Spleen (tissue), 11 donors: ENCODE data around the gene MAGEA11. TPM values are rescaled to one million over a fixed set of nuclear protein-coding genes. Genes with fewer than 3 reads are reported as not detected.
"Not testable (repeated sequence)": the region's sequence is repeated elsewhere in the genome, so short reads cannot be mapped to it uniquely, and the experiment has no call there.

Experiments
- DNase-seq: peaks from one replicate; pipeline ENCODE4 v3.0.0-alpha.2; 2020
- H3K27ac ChIP-seq, 8 donors: fragments of 200-600 bp; sonication (generic) in 7 of 8; 1 replicate in 4 of 8; 2 replicates in 4 of 8; pipeline versions ENCODE4 v1.5.0 to v1.8.0; 2016 to 2021; ENCODE audit warnings: inconsistent platforms in 4 of 8, mild to moderate bottlenecking in 4 of 8, moderate library complexity in 1 of 8
- H3K27me3 ChIP-seq, 7 donors: fragments of 200-600 bp; sonication (generic) in 6 of 7; replicated peaks in 1 of 7; 1 replicate in 4 of 7; 2 replicates in 3 of 7; pipeline versions ENCODE4 v1.5.0 to v1.8.0; 2016 to 2021; ENCODE audit warnings: inconsistent platforms in 3 of 7, mild to moderate bottlenecking in 1 of 7
- H3K36me3 ChIP-seq, 6 donors: fragments of 200-600 bp; sonication (generic) in 5 of 6; 1 replicate in 4 of 6; 2 replicates in 2 of 6; pipeline versions ENCODE4 v1.5.0 to v1.8.0; 2016 to 2021; ENCODE audit warnings: inconsistent platforms in 2 of 6
- H3K4me1 ChIP-seq, 6 donors: fragments of 200-600 bp; sonication (generic) in 5 of 6; 1 replicate in 3 of 6; 2 replicates in 3 of 6; pipeline versions ENCODE4 v1.5.0 to v1.8.0; 2016 to 2021; ENCODE audit warnings: inconsistent platforms in 3 of 6
- H3K4me3 ChIP-seq, 8 donors: fragments of 200-600 bp; sonication (generic) in 7 of 8; 1 replicate in 4 of 8; 2 replicates in 4 of 8; pipeline versions ENCODE4 v1.5.0 to v1.8.0; 2016 to 2021; ENCODE audit warnings: inconsistent platforms in 4 of 8, mild to moderate bottlenecking in 4 of 8, moderate library complexity in 2 of 8
- H3K9me3 ChIP-seq, 8 donors: fragments of 200-600 bp; sonication (generic) in 7 of 8; 1 replicate in 4 of 8; 2 replicates in 4 of 8; pipeline versions ENCODE4 v1.5.0 to v1.8.0; 2016 to 2021; ENCODE audit warnings: inconsistent platforms in 4 of 8
- POLR2A ChIP-seq, 3 donors: fragments of 450-650 bp; IDR thresholded peaks; one replicate each; pipeline ENCODE4 v1.5.1; 2017; ENCODE audit warnings: antibody characterized with exemption in 3 of 3, mild to moderate bottlenecking in 1 of 3
- POLR2AphosphoS5 ChIP-seq, 3 donors: sonication (generic); formaldehyde crosslinking; IDR thresholded peaks; one replicate each; pipeline ENCODE4 v1.5.1; 2017; ENCODE audit warnings: antibody characterized with exemption in 3 of 3
- WGBS, 5 donors: extraction: QIAGEN DNeasy Blood & Tissue Kit in 3 of 5; methylation state at CpG; one replicate each; pipeline versions ENCODE4 v1.1.5 to v1.1.7; 2013 to 2018; 5-methylcytosine and 5-hydroxymethylcytosine counted together
- intact Hi-C: fragments of 100-400 bp; cut with DNase I; formaldehyde crosslinking; loops from one replicate; pipeline ENCODE4 v1.15.0; 2023; ENCODE audit warnings: low total_unique reads
- polyA plus RNA-seq, 3 donors: library from polyadenylated mRNA; stranded (reverse); fragments of 200-250 nt; gene quantifications; one replicate each; pipeline ENCODE4 v1.2.1, GENCODE V29; 2013
- total RNA-seq, 7 donors: library from RNA; depleted of rRNA in 3 of 7; stranded (reverse); fragments of >200 nt in 3 of 7; fragmentation: NEBNext Ultra II Directional in 4 of 7; extraction: Animal tissue kit (Norgen Biotek cat#: 25700) in 4 of 7; gene quantifications; one replicate each; pipeline versions ENCODE4 v1.1.0 to v1.2.1, GENCODE V29; 2016 to 2021
- TF ChIP-seq, protein P1 (sequence below), 11 experiments: fragments of 200-600 bp in 7 of 11; fragments of 450-650 bp in 4 of 11; sonication (generic) in 4 of 11; IDR thresholded peaks in 8 of 11; conservative IDR thresholded peaks in 3 of 11; 1 replicate in 7 of 11; 2 replicates in 4 of 11; pipeline versions ENCODE4 v1.4.0 to v1.8.0; 2016 to 2021; ENCODE audit warnings: antibody characterized with exemption in 11 of 11, inconsistent platforms in 4 of 11, mild to moderate bottlenecking in 1 of 11
- donor health status: healthy with polysubstance abuse.
- donor health status: DM: no; HTN: no; CAD: no; lungs with moderate emphysema.
- donor health status: DM: no; HTN: no; CAD: no.
- donor health status: Bipolar disorder and iron deficiency.
- donor health status: healthy.
- donor health status: DM: no; HTN: no; CAD: no.
- donor health status: DM: yes; HTN: yes; CAD: no.

Gene MAGEA11
- total and polyA plus RNA-seq, 10 donors: 0.03 to 0.07 (median 0.03) TPM; not detected in 7

GRCh38 chrX:149688552-149688951, 23.3 kb upstream of the MAGEA11 start:
- Histone ChIP-seq H3K4me1 (no peaks in the 10 kb centered on the region), H3K27ac (no peak overlapping the region), H3K4me3 (no peak overlapping the region), H3K36me3 (no peaks in the 10 kb centered on the region), H3K27me3 (no peaks in the 10 kb centered on the region), H3K9me3 (peaks cover 0 to 19% (median 8%) of the 10 kb centered on the region in 8 donors)
- no peak for DNase-seq
- TF ChIP-seq, protein P1, sequence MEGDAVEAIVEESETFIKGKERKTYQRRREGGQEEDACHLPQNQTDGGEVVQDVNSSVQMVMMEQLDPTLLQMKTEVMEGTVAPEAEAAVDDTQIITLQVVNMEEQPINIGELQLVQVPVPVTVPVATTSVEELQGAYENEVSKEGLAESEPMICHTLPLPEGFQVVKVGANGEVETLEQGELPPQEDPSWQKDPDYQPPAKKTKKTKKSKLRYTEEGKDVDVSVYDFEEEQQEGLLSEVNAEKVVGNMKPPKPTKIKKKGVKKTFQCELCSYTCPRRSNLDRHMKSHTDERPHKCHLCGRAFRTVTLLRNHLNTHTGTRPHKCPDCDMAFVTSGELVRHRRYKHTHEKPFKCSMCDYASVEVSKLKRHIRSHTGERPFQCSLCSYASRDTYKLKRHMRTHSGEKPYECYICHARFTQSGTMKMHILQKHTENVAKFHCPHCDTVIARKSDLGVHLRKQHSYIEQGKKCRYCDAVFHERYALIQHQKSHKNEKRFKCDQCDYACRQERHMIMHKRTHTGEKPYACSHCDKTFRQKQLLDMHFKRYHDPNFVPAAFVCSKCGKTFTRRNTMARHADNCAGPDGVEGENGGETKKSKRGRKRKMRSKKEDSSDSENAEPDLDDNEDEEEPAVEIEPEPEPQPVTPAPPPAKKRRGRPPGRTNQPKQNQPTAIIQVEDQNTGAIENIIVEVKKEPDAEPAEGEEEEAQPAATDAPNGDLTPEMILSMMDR (IDR thresholded peaks at IDR 0.05 in 8 of 11, conservative IDR thresholded peaks at IDR 0.05 in 3 of 11): no peak
- TF ChIP-seq POLR2AphosphoS5 (IDR thresholded peaks at IDR 0.05): no peak
- TF ChIP-seq POLR2A (IDR thresholded peaks at IDR 0.05): no peak
- intact Hi-C loops: no loop called here
- 72 to 89% (median 80%) methylated on average over 1 of the region's 1 CpG for WGBS, 5 donors

DNA sequence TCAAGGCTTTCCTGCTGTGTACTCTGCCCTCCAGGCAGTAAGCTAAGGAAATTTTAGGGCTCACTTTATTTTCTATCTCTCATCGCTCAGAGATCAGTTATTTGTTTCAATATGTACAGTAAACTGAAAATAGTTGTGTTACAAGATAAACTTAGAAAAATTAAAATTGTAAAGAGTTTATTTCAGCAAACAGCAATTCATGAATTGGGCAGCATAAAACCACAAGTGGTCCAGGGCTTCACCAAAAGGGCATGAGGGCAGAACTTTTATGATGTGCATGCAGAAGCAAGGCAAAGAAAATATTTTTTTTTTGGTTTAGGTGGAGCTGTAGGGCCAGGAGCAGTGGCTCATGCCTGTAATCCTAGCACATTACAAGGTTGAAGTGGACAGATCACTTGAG, 20.1 kb upstream of the MAGEA11 start:
- H3K4me3 ChIP-seq: no peak overlapping the region
- TF ChIP-seq POLR2A (IDR thresholded peaks at IDR 0.05) (no peak), POLR2AphosphoS5 (IDR thresholded peaks at IDR 0.05) (no peak)
- TF ChIP-seq, protein P1 (IDR thresholded peaks at IDR 0.05 in 8 of 11, conservative IDR thresholded peaks at IDR 0.05 in 3 of 11): no peak
- peaks cover 0 to 19% (median 8%) of the 10 kb centered on the region in 8 donors for H3K9me3 ChIP-seq
- H3K27me3 ChIP-seq: no peaks in the 10 kb centered on the region
- 82 to 100% (median 90%) methylated on average over 1 of the region's 1 CpG for WGBS, 5 donors
- no peak for DNase-seq
- no peak overlapping the region for H3K27ac ChIP-seq
- intact Hi-C loops: no loop called here
- no peaks in the 10 kb centered on the region for H3K4me1 ChIP-seq
- H3K36me3 ChIP-seq: no peaks in the 10 kb centered on the region

- H3K4me3 ChIP-seq, H3K4me1 ChIP-seq, intact Hi-C loops, H3K36me3 ChIP-seq, DNase-seq, H3K27ac ChIP-seq, H3K27me3 ChIP-seq: not testable (repeated sequence)
- peaks cover 0 to 19% (median 8%) of the 10 kb centered on the region in 8 donors for H3K9me3 ChIP-seq
- WGBS, 5 donors: 65 to 86% (median 74%) methylated on average over 6 of the region's 6 CpGs
These were observed 19.1 kb upstream of the MAGEA11 start for GRCh38 chrX:149692686-149693272.

GRCh38 chrX:149699761-149700160, 12.1 kb upstream of the MAGEA11 start:
- no peak for DNase-seq
- TF ChIP-seq, protein P1 (IDR thresholded peaks at IDR 0.05 in 8 of 11, conservative IDR thresholded peaks at IDR 0.05 in 3 of 11): no peak
- TF ChIP-seq POLR2AphosphoS5 (IDR thresholded peaks at IDR 0.05) (no peak), POLR2A (IDR thresholded peaks at IDR 0.05) (no peak)
- Histone ChIP-seq H3K4me1 (no peaks in the 10 kb centered on the region), H3K27me3 (no peaks in the 10 kb centered on the region), H3K36me3 (no peaks in the 10 kb centered on the region), H3K27ac (no peak overlapping the region), H3K9me3 (peaks cover 0 to 5% (median 0%) of the 10 kb centered on the region in 8 donors), H3K4me3 (no peak overlapping the region)
- 52 to 60% (median 53%) methylated on average over 2 of the region's 2 CpGs for WGBS, 5 donors
- intact Hi-C loops: no loop called here
